Ovary (tissue), 9 donors: ENCODE data around the gene KLF16. TPM values are rescaled to one million over a fixed set of nuclear protein-coding genes. Genes with fewer than 3 reads are reported as not detected.

Experiments
- DNase-seq, 5 donors: peaks; one replicate each; pipeline ENCODE4 v3.0.0-alpha.2; 2019 to 2020
- H3K27ac ChIP-seq, 2 donors: fragments of 200-600 bp; one replicate each; pipeline versions ENCODE4 v1.5.1 to v1.8.0; 2019 to 2022
- H3K27me3 ChIP-seq: fragments of 200-600 bp; one replicate; pipeline ENCODE4 v1.8.0; 2022
- H3K36me3 ChIP-seq: fragments of 200-600 bp; sonication (generic); one replicate; pipeline ENCODE4 v1.5.1; 2019
- H3K4me1 ChIP-seq: one replicate; pipeline ENCODE4 v1.8.1; 2013; ENCODE audit warnings: mild to moderate bottlenecking, moderate library complexity; ENCODE audit not compliant: insufficient read depth
- H3K4me3 ChIP-seq: fragments of 200-600 bp; sonication (generic); one replicate; pipeline ENCODE4 v1.5.1; 2017
- H3K9me3 ChIP-seq, 2 donors: fragments of 200-600 bp in 1 of 2; sonication (generic) in 1 of 2; one replicate each; pipeline versions ENCODE4 v1.5.1 to v1.8.1; 2013 to 2019; ENCODE audit warnings: mild to moderate bottlenecking in 1 of 2, moderate library complexity in 1 of 2
- CTCF ChIP-seq, 3 donors: fragments of 450-650 bp in 2 of 3; fragments of 200-600 bp in 1 of 3; IDR thresholded peaks; one replicate each; pipeline versions ENCODE4 v1.5.1 to v1.8.0; 2016 to 2022; ENCODE audit warnings: antibody characterized with exemption in 3 of 3, mild to moderate bottlenecking in 1 of 3
- EP300 ChIP-seq: sonication (generic); formaldehyde crosslinking; IDR thresholded peaks from one replicate; pipeline ENCODE4 v1.6.1; 2017; ENCODE audit warnings: antibody characterized with exemption
- POLR2A ChIP-seq: fragments of 450-650 bp; IDR thresholded peaks from one replicate; pipeline ENCODE4 v1.6.1; 2017; ENCODE audit warnings: antibody characterized with exemption, mild to moderate bottlenecking, moderate library complexity
- WGBS, 3 donors: extraction: QIAGEN DNeasy Blood & Tissue Kit in 1 of 3; methylation state at CpG; one replicate each; pipeline versions ENCODE4 v1.1.5 to v1.1.7; 2013 to 2017; 5-methylcytosine and 5-hydroxymethylcytosine counted together
- intact Hi-C, 4 donors: fragments of 100-400 bp; cut with DNase I; formaldehyde crosslinking; loops; one replicate each; pipeline versions ENCODE4 v1.11.0 to v1.15.1; 2022 to 2023
- polyA plus RNA-seq, 2 donors: library from polyadenylated mRNA; stranded (reverse); fragments of 200-250 nt in 1 of 2; fragments of 350-450 nt in 1 of 2; fragmentation: Illumina TruSeq in 1 of 2; extraction: RNeasy Lipid Tissue Mini Kit (QIAGEN cat#74804) in 1 of 2; gene quantifications; one replicate each; pipeline ENCODE4 v1.2.3, GENCODE V29; 2013 to 2014
- total RNA-seq, 7 donors: library from RNA; depleted of rRNA in 2 of 7; stranded (reverse); fragments of >200 nt in 2 of 7; fragmentation: NEBNext Ultra II Directional in 3 of 7; extraction: Animal tissue kit (Norgen Biotek cat#: 25700) in 3 of 7; gene quantifications; one replicate each; pipeline versions ENCODE4 v1.1.0 to v1.2.4, GENCODE V29; 2016 to 2023
- donor health status: DM: no; HTN: no; CAD: no; lungs with moderate emphysema.
- donor health status: DM: no; HTN: no; CAD: no.
- donor health status: Bipolar disorder and iron deficiency.
- donor health status: DM: yes; HTN: yes; CAD: no.
- donor health status: DM: no; HTN: no; CAD: no.
- donor health status: DM: yes; HTN: yes; CAD: no.

KLF16 gene
- total and polyA plus RNA-seq, 9 donors = 0.63 to 26.6 (median 14.4) TPM

- WGBS, 3 donors = 58 to 78% (median 75%) methylated on average over 9 of the region's 9 CpGs
- no peaks in the 10 kb centered on the region for H3K36me3 ChIP-seq
- H3K9me3 ChIP-seq = no peaks in the 10 kb centered on the region
- intact Hi-C loops = loop anchor here in 1 of 4 donors (5.0 kb wide), 1 partner anchor 40 kb away; the partner anchor contains the start of genes ADAT3 and SCAMP4
- no peaks in the 10 kb centered on the region for H3K27me3 ChIP-seq
- H3K4me3 ChIP-seq = no peak overlapping the region
- H3K27ac ChIP-seq = no peak overlapping the region
- TF ChIP-seq EP300 (no peak), CTCF (IDR thresholded peaks at IDR 0.05) (no peak)
- peaks cover 3% of the 10 kb centered on the region for H3K4me1 ChIP-seq
- no peak for DNase-seq
Observed at GRCh38 chr19:1867349-1867724, 4.0 kb upstream of the KLF16 start.

GRCh38 chr19:1866693-1867348 is 3.4 kb upstream of the KLF16 start:
- Histone ChIP-seq H3K36me3 (no peaks in the 10 kb centered on the region), H3K27me3 (no peaks in the 10 kb centered on the region), H3K27ac (no peak overlapping the region), H3K9me3 (no peaks in the 10 kb centered on the region), H3K4me1 (peaks cover 3% of the 10 kb centered on the region), H3K4me3 (no peak overlapping the region)
- intact Hi-C loops = loop anchor here in 1 of 4 donors (5.0 kb wide), 1 partner anchor 40 kb away; the partner anchor contains the start of genes ADAT3 and SCAMP4
- DNase-seq = no peak
- 83 to 87% (median 84%) methylated on average over 8 of the region's 8 CpGs for WGBS, 3 donors
- no peak for TF ChIP-seq CTCF (IDR thresholded peaks at IDR 0.05)
- TF ChIP-seq EP300 = no peak
- no peak for TF ChIP-seq POLR2A

GRCh38 chr19:1865172-1866010 is 2.0 kb upstream of the KLF16 start:
- TF ChIP-seq POLR2A (no peak), CTCF (IDR thresholded peaks at IDR 0.05) (no peak), EP300 (no peak)
- peak in 1 of 5 donors; percentile 52 for DNase-seq
- no peaks in the 10 kb centered on the region for H3K9me3 ChIP-seq
- H3K27me3 ChIP-seq = no peaks in the 10 kb centered on the region
- no peak overlapping the region for H3K4me3 ChIP-seq
- no peaks in the 10 kb centered on the region for H3K36me3 ChIP-seq
- intact Hi-C loops = loop anchor here in 1 of 4 donors (5.0 kb wide), 1 partner anchor 42 kb away; the partner anchor contains the start of genes ADAT3 and SCAMP4
- H3K4me1 ChIP-seq = peaks cover 8% of the 10 kb centered on the region
- 82 to 86% (median 86%) methylated on average over 16 to 17 of the region's 17 CpGs for WGBS, 3 donors
- peak overlapping the region; percentile 18 to 87 for H3K27ac ChIP-seq

- H3K9me3 ChIP-seq = no peaks in the 10 kb centered on the region
- H3K27ac ChIP-seq = peak overlapping the region; percentile 18 to 87
- peak overlapping the region; percentile 79 for H3K4me3 ChIP-seq
- WGBS, 3 donors = 4 to 15% (median 5%) methylated on average over 20 to 52 of the region's 52 CpGs
- no peaks in the 10 kb centered on the region for H3K36me3 ChIP-seq
- peaks cover 14% of the 10 kb centered on the region for H3K4me1 ChIP-seq
- no peaks in the 10 kb centered on the region for H3K27me3 ChIP-seq
- TF ChIP-seq EP300 = no peak
- peak; percentile 49 to 79 (median 77) for TF ChIP-seq CTCF (IDR thresholded peaks at IDR 0.05)
- peak; percentile 17 for TF ChIP-seq POLR2A
- intact Hi-C loops = loop anchor here in 1 of 4 donors (5.0 kb wide), 1 partner anchor 43 kb away; the partner anchor contains the start of genes ADAT3 and SCAMP4
- DNase-seq = peak; percentile 70 to 85 (median 81)
Observed at GRCh38 chr19:1864480-1865171, 1.2 kb upstream of the KLF16 start.
